Measurements from ENCODE around the gene C1orf115.
A peak's percentile ranks its signal among the peaks of the same experiment; 100 is the strongest.
"Not testable (repeated sequence)": the region's sequence is repeated elsewhere in the genome, so short reads cannot be mapped to it uniquely, and the experiment has no call there.

The C1orf115 gene

GRCh38 chr1:220690140-220691052 lies at the start of gene C1orf115:
Gene C1orf115, plus strand, starts transcription at chr1:220690363. Its CDS starts 40 bp downstream, at chr1:220690403.
- peak; percentile 65 for DNase-seq

- no peak for DNase-seq
Observed at GRCh38 chr1:220642285-220642684, 47.9 kb upstream of the C1orf115 start.

GRCh38 chr1:220652995-220653394 lies 37.2 kb upstream of the C1orf115 start:
- DNase-seq, result no peak

DNA sequence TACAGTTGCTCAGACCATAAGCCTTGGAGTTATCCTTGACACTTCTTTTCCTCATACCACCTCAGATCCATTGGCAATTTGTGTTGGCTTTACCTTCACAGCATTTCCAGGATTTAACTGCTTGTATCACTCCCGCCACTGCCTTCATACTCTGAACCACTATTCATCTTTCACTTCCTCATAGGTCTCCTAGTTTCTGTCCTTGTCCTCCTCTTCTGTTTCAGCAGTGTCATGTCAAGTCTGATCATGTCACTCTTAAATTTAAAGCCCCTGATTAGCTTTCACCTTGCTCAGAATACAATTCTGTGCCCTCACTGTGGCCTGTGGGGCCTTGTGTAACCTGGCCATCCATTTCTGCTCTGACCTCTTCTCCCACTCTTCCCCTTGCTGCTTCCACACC lies 34.7 kb upstream of the C1orf115 start:
- DNase-seq, result no peak

DNA sequence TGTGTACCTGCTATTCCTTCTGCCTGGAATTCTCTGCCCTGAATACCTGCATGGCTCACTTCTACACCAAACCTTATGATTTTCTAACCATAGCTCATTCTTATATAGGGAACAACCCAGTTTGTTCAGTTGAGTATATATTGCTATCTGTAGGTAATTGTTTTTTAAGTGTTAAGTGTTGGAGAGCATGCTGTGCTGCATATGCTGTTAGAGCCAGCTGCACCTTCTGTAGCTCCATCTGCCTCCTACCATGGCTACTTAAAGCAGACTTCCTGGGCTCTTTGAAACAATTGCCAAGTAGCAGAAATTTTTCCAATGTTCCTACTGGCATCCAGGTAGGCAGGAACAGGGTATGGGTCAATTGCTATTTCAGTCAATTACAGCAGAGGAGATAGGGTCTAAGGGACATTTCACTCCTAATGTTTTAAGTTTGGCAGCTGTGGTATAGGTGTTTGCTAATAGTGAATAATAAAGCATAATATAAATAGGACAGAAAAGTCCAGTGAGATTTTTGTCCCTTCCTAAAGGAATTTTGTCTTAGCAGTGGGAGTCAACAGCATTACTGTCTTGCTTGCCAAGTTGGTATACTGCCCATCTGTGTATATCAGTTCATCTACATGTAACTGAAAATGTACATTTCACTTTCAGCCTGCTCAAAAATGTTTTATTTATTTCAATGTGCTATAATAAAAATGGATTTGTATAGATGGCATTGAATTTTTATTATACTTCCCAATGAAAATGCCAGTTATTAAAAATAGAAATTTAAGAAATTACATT lies 34.0 kb upstream of the C1orf115 start:
- no peak for DNase-seq

GRCh38 chr1:220666349-220666748 lies 23.8 kb upstream of the C1orf115 start:
- DNase-seq, result no peak

- DNase-seq, result no peak
Observed at GRCh38 chr1:220669005-220669404, 21.2 kb upstream of the C1orf115 start.

- DNase-seq, result no peak
Observed at GRCh38 chr1:220670365-220670764, 19.8 kb upstream of the C1orf115 start.

DNA sequence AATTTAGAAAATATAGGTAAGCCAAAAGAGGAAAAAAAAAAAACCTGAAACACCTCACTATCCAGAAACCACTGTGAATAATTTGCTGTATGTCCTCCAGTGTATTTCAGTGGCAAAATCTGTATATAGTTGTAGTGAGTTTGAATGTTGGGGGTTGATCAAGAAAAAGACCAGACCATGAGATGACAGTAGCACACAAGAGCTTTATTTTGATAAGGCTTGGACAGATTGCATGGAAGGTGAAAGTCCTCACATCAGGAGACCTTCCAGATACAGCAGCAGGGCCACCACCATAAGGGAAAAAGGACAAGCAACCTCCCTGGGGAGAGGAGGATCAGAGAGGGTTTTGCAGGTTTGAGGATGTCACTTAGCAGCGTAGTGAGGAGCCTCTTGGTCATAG lies 16.2 kb upstream of the C1orf115 start:
- no peak for DNase-seq

GRCh38 chr1:220677251-220677650 lies 12.9 kb upstream of the C1orf115 start:
- DNase-seq, result no peak

GRCh38 chr1:220680085-220680687 lies 10.0 kb upstream of the C1orf115 start:
- no peak for DNase-seq

DNA sequence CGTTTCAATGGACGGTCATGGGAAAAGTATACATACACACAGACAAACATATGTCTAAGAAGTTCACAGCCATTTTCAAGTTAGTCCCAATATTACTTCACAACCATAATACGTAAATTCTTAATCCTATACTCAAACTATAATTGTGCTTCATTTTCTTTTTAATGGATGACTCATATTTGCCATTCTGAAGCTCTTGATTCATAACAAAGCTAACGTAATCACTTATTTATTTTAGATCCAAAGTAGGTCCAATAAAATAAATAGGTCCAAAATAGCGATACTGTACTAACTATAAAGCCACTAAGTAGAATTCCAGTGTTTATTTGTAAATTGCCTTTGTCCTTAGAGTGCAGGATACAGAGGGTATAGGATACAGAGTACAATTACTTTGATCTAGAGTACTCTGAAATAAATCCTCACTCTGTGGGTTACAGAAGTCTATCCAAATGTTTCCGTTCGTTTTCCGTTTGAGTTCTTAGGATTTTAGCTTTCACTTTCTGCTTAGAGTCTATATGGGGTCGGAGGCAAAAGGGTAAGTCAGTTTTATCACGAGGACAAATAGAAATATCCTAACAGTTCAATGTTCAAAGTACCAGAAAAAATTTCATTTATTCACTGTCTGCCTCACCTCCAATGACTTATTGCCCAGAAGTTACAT lies 8.8 kb upstream of the C1orf115 start:
- DNase-seq, result no peak

GRCh38 chr1:220682901-220683576 lies 7.1 kb upstream of the C1orf115 start:
- no peak for DNase-seq

DNA sequence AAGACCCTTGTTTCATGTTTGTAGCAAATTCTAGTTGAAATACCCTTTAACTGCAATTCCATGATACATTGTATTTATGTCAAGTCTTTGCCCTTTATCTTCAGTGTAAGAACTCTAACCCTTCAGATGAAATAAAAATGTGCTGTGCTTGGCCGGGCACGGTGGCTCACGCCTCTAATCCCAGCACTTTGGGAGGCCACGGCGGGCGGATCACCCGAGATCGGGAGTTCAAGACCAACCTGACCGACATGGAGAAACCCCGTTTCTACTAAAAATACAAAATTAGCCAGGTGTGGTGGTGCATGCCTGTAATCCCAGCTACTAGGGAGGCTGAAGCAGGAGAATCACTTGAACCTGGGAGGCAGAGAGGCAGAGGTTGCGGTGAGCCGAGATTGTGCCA lies 6.4 kb upstream of the C1orf115 start:
- not testable (repeated sequence) for DNase-seq

DNA sequence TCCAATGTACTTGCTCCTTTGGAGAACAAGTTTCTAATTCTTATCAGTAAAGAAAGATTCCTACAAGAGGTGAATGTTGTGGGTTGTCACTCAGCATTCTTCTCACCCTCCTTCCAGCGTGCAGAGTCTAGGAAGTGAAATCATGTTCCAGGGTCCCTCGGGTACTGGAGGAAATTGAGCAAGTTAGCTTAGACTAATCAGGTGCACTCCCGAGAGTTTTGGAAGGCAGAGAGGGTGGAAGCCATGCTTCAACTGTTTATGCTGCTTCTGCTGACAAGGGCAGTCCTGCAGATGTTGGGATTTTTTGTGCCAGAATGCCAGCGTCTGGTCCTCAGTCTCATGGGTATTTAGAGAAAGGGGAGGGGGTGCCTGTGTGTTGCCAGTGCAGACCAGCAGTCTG lies 5.3 kb upstream of the C1orf115 start:
- no peak for DNase-seq

GRCh38 chr1:220685879-220686278 lies 4.3 kb upstream of the C1orf115 start:
- DNase-seq, result no peak

- DNase-seq, result no peak
Observed at GRCh38 chr1:220687809-220688208, 2.4 kb upstream of the C1orf115 start.

DNA sequence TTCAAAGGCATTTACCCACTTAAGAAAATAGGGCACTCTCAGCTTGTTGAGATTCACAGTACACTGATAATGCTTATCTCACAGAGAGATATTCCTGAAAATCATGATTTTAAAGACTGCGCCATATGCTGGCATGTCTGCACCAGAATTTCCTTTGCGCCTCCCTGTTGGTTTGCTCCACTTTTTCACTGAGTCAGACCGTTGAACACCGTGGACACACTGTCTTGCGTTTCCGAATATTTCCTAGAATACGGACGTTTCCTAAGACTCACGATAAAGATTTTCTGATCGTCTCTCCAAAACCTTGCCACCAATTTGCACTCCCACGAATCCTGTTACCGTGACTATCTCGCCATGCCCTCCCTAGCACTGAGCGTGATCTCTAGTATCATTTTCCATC lies 497 bp upstream of the C1orf115 start:
- no peak for DNase-seq

DNA sequence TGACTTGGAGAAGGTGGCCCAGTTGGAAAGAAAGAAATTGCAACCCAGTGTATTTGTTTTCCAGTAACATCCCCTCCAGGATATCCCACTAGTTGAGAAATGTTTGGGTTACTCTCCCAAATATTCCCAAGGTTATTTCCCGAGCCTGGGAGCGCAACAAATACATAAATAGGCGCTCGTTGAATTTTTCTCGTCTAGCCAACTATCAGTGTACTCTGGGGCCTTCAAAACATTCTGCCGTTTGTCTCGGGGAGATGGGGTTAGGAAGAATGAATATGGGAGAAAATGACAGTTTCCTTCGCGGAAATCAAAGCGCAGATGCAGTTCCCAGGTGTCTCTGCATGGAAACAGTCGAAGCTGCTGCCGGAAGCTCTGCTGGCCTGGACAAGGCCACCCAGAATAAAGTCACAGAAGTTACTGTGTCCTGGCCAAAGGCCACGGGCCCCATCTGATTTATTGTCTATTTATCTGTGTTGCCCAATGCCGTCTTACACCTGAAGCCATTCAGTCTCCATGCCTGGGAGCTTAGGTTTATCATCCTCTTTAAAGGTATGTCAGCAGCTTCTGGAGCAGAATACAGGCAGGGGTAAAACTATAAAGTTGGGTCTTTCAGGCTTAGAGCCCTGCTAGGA lies 1.0 kb downstream of the C1orf115 start:
- DNase-seq, result no peak

GRCh38 chr1:220692436-220693228 lies 2.5 kb downstream of the C1orf115 start:
- no peak for DNase-seq

GRCh38 chr1:220694866-220695382 lies 4.8 kb downstream of the C1orf115 start:
- DNase-seq, result no peak
